Neuron (in vitro differentiated cells): ENCODE measurements around the gene FRMPD4.

Experiments
- H2AFZ ChIP-seq: one replicate; pipeline ENCODE4 v1.6.1; 2013; ENCODE audit warnings: low read depth, mild to moderate bottlenecking, inconsistent platforms, low read length, moderate library complexity
- H3K27me3 ChIP-seq: one replicate; pipeline ENCODE4 v1.6.1; 2013; ENCODE audit warnings: low read length; ENCODE audit not compliant: insufficient read depth
- H3K36me3 ChIP-seq: one replicate; pipeline ENCODE4 v1.6.1; 2013; ENCODE audit warnings: low read length; ENCODE audit not compliant: insufficient read depth
- H3K4me1 ChIP-seq: one replicate; pipeline ENCODE4 v1.6.1; 2013; ENCODE audit warnings: low read length; ENCODE audit not compliant: insufficient read depth
- H3K4me3 ChIP-seq: 2 replicates; pipeline ENCODE4 v1.5.1; 2013; ENCODE audit warnings: mild to moderate bottlenecking, low read length, moderate library complexity
- H3K9me3 ChIP-seq: one replicate; pipeline ENCODE4 v1.6.1; 2013; ENCODE audit warnings: low read length

The FRMPD4 gene

DNA sequence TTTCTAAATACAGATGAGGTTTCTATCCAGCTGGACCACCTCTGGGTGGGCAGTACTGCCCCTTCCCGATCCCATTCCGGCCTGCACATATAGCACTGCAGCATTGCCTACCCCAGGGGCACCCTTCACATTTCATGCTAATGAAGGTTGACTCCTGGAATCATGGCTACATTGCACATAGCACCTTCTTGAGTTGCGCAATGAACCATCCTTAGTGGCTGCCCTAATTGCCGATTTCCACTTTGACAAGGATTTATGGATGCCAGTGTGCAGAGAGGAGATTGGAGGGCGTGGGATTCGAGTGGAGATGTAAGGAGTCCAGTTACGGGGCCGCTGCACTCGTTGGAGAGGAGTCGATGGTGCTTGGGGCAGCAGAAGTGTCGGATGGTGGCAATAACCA, 229.0 kb downstream of the FRMPD4 start:
- no peak overlapping the region for H3K4me3 ChIP-seq
- no peaks in the 10 kb centered on the region for H3K4me1 ChIP-seq

DNA sequence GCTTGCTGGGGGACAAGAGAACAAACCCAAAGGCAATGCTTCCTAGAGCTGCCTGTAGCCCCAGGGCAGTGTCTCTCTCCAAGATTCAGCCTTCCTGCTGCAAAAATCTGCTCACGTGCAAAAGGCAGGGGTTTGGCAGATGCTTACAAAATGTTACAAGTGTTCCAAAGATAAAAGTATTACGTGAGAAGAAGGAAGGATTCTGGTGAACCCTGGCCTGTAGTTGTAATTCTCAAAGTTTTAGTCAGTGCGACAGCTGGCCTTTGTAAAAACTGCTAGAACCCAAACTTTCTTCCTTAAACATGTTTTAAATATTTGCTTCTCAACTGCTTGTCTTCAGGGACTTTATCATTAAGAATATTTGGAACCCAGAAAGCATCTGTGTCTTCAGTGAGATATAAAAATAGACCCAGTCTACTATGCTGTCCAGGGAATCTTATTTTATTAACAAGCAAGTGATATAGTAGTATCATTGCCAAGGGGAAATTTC, 232.3 kb downstream of the FRMPD4 start:
- no peak overlapping the region for H3K4me3 ChIP-seq

More for the DNA sequence above, 229.0 kb downstream of the FRMPD4 start:
- H3K27me3 ChIP-seq, result no peaks in the 10 kb centered on the region
- H3K9me3 ChIP-seq, result no peaks in the 10 kb centered on the region
- H3K36me3 ChIP-seq, result no peaks in the 10 kb centered on the region
- no peak overlapping the region for H2AFZ ChIP-seq

GRCh38 chrX:12372111-12372510, 233.8 kb downstream of the FRMPD4 start:
- Histone ChIP-seq H3K36me3 (no peaks in the 10 kb centered on the region), H3K9me3 (no peaks in the 10 kb centered on the region), H3K4me1 (no peaks in the 10 kb centered on the region), H2AFZ (no peak overlapping the region), H3K4me3 (no peak overlapping the region), H3K27me3 (peaks cover 7% of the 10 kb centered on the region)

More for the DNA sequence above, 232.3 kb downstream of the FRMPD4 start:
- H2AFZ ChIP-seq, result no peak overlapping the region
- no peaks in the 10 kb centered on the region for H3K4me1 ChIP-seq
- no peaks in the 10 kb centered on the region for H3K9me3 ChIP-seq
- no peaks in the 10 kb centered on the region for H3K36me3 ChIP-seq
- peaks cover 6% of the 10 kb centered on the region for H3K27me3 ChIP-seq

DNA sequence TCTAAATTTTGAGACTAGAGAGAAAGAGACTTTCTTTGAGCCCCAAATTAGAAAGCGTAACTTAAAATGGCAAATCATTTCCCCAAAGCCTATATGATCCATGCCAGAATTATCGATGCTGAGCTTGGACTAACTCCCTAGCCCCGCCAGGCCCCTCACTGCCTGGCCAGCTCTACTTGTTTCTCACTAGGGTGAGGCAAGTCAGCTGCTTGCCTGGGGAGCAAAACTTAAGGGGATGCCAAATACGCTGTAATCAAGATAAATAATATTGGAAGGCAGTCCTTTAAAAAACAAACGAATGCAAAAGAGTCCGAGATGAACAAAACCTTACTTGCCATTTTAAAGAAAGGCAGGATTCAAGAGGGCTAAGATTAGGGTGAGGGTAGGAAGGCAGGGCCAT, 236.0 kb downstream of the FRMPD4 start:
- H3K36me3 ChIP-seq, result no peaks in the 10 kb centered on the region
- no peaks in the 10 kb centered on the region for H3K4me1 ChIP-seq
- no peak overlapping the region for H2AFZ ChIP-seq
- peaks cover 7% of the 10 kb centered on the region for H3K27me3 ChIP-seq
- H3K9me3 ChIP-seq, result no peaks in the 10 kb centered on the region
- no peak overlapping the region for H3K4me3 ChIP-seq

DNA sequence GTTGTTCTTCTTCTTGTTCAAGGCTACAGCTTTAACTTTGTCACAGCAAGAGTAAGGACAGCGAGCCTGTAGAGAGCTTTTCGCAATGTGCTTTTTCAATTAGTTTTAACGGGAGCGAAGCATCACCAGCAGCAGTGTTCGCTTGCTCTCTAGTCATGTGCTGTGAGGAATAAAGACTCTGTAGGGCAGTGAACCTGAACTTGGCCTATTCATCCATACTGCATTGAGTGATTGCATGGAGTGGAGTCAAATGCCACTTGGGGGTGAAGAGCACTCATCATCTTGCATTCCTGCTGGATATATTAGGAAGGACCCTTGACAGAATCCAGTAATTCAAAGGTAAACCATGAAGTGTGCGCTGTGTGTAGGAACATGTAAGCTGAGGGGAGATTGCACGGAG, 240.0 kb downstream of the FRMPD4 start:
- peaks cover 7% of the 10 kb centered on the region for H3K27me3 ChIP-seq

GRCh38 chrX:12378706-12379105, 240.4 kb downstream of the FRMPD4 start:
- peaks cover 6% of the 10 kb centered on the region for H3K27me3 ChIP-seq

More for the DNA sequence above, 240.0 kb downstream of the FRMPD4 start:
- no peak overlapping the region for H2AFZ ChIP-seq
- H3K36me3 ChIP-seq, result no peaks in the 10 kb centered on the region
- H3K9me3 ChIP-seq, result no peaks in the 10 kb centered on the region
- H3K4me3 ChIP-seq, result no peak overlapping the region
- H3K4me1 ChIP-seq, result no peaks in the 10 kb centered on the region

DNA sequence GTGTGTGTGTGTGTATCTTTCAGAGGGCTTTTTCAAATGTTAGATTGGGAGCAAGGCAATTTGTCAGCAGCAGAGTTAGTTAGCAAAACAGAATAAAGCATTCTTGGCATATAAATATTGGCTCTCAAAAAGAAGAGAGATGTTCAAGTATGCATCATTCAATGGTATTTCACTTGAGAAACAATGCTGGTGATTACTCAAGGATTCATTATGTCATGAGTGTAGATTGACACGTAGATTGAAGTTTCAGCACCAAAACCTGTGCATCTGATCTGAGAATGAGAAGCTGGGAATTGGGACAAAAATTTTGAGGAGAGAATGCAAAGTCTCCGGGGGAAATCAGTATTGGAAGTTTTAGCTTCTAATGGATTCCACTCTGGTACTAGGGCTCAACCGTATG, 241.4 kb downstream of the FRMPD4 start:
- Histone ChIP-seq H3K4me3 (no peak overlapping the region), H3K9me3 (no peaks in the 10 kb centered on the region), H3K36me3 (no peaks in the 10 kb centered on the region), H3K27me3 (peaks cover 5% of the 10 kb centered on the region), H2AFZ (no peak overlapping the region), H3K4me1 (no peaks in the 10 kb centered on the region)

More at GRCh38 chrX:12378706-12379105, 240.4 kb downstream of the FRMPD4 start:
- no peaks in the 10 kb centered on the region for H3K36me3 ChIP-seq
- H3K4me3 ChIP-seq, result no peak overlapping the region
- no peaks in the 10 kb centered on the region for H3K4me1 ChIP-seq
- no peaks in the 10 kb centered on the region for H3K9me3 ChIP-seq
- H2AFZ ChIP-seq, result no peak overlapping the region

DNA sequence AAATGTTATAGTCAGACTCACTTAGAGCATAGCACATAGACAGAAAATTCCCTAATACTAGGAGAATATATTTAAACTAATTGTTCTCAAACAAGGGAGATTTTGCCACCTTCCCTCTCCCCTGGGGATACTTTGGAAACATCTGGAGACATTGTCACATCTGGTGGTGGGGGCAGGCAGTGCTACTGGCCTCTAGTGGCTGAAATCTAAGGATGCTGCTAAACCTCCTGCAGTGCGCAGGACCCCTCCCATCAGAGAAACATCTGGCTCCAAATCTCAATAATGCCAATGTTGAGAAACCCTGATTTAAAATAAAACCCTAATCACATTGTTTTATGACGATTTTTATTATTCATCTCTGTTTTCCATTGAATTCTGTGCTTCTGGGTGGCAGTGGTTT, 244.9 kb downstream of the FRMPD4 start:
- H3K4me1 ChIP-seq, result no peaks in the 10 kb centered on the region
- no peaks in the 10 kb centered on the region for H3K9me3 ChIP-seq
- no peaks in the 10 kb centered on the region for H3K36me3 ChIP-seq
- H2AFZ ChIP-seq, result no peak overlapping the region
- H3K4me3 ChIP-seq, result no peak overlapping the region
- no peaks in the 10 kb centered on the region for H3K27me3 ChIP-seq

DNA sequence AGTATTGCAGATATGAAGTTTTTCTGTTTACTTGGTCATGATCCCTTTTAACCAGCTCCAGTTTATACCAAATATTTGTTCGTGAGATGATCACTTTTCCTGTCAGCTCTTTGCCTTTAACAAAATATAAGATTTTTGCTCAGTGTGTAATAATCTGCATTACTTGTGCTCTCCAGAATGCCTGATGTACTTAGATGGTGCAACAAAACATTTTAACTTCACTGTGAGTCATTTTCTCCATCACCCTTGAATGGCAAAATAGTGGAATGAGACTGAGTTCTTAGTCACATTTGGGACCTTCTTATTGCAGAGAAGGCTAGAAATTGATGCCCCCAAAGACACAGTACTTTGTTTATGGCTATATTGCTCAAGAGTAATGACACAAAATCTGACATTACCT, 252.0 kb downstream of the FRMPD4 start:
- H3K9me3 ChIP-seq, result no peaks in the 10 kb centered on the region
- no peak overlapping the region for H3K4me3 ChIP-seq
- no peaks in the 10 kb centered on the region for H3K27me3 ChIP-seq
- H3K4me1 ChIP-seq, result no peaks in the 10 kb centered on the region
- no peak overlapping the region for H2AFZ ChIP-seq
- no peaks in the 10 kb centered on the region for H3K36me3 ChIP-seq

GRCh38 chrX:12396584-12396983, 258.3 kb downstream of the FRMPD4 start:
- no peaks in the 10 kb centered on the region for H3K36me3 ChIP-seq
- H2AFZ ChIP-seq, result no peak overlapping the region
- H3K27me3 ChIP-seq, result no peaks in the 10 kb centered on the region
- H3K4me1 ChIP-seq, result no peaks in the 10 kb centered on the region
- H3K9me3 ChIP-seq, result no peaks in the 10 kb centered on the region
- H3K4me3 ChIP-seq, result no peak overlapping the region

GRCh38 chrX:12400218-12400617, 261.9 kb downstream of the FRMPD4 start:
- Histone ChIP-seq H3K9me3 (no peaks in the 10 kb centered on the region), H3K27me3 (no peaks in the 10 kb centered on the region), H3K4me3 (no peak overlapping the region), H3K36me3 (no peaks in the 10 kb centered on the region), H2AFZ (no peak overlapping the region), H3K4me1 (no peaks in the 10 kb centered on the region)

DNA sequence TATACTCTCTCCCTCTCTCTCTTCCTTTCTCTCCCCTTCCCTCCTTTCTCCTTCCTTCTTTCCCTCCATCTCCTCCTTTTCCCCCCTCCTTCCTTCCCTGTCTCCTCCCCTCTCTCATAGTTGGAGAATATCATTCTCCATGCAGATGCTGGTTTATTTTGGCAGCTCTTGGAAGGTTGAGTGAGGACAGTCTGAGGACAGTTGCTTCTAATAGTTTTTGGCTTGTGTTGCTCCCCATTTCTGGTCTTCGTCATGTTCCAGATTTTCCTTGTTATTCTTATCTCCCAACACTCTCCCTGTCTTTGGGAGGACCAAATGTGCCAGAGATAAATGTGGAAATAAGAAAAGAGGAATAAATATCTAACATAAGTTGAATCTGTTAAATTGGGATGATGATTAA, 263.0 kb downstream of the FRMPD4 start:
- Histone ChIP-seq H3K4me1 (no peaks in the 10 kb centered on the region), H2AFZ (no peak overlapping the region)

DNA sequence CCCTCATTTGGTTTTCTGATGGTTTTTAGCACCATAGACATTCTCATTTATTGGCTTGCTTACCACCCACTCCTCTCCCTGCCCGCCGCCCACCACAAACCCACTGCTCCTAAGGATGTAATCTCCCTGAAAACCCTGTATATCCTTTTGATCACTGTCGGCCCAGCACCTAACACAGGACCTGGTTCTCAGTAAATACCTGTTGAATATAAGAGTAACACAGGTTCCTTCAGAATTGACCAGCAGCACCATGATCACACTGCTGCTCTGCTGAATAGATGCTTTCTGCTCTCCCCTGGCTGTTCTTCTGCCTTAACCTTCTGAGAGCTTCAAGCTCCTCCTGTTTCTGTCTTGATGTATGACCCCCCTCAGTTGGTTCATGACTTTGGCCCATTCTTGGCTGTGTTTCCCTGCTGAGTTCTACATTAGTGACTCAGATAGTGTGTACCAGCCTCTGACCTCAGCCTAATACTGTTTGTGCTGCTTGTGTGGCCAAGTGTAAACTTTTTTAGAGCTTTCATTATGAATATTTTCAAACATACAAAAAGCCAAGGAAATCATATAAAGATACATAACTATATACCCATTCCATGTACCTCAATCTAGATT, 265.3 kb downstream of the FRMPD4 start:
- Histone ChIP-seq H3K4me3 (no peak overlapping the region), H3K4me1 (no peaks in the 10 kb centered on the region), H3K27me3 (no peaks in the 10 kb centered on the region), H2AFZ (no peak overlapping the region), H3K9me3 (no peaks in the 10 kb centered on the region), H3K36me3 (no peaks in the 10 kb centered on the region)

More for the DNA sequence above, 263.0 kb downstream of the FRMPD4 start:
- Histone ChIP-seq H3K4me3 (no peak overlapping the region), H3K27me3 (no peaks in the 10 kb centered on the region), H3K9me3 (no peaks in the 10 kb centered on the region), H3K36me3 (no peaks in the 10 kb centered on the region)

- no peaks in the 10 kb centered on the region for H3K4me1 ChIP-seq
- H3K9me3 ChIP-seq, result no peaks in the 10 kb centered on the region
- H3K27me3 ChIP-seq, result no peaks in the 10 kb centered on the region
- H3K36me3 ChIP-seq, result no peaks in the 10 kb centered on the region
- H2AFZ ChIP-seq, result no peak overlapping the region
- no peak overlapping the region for H3K4me3 ChIP-seq
Measured at GRCh38 chrX:12405306-12405705, 267.0 kb downstream of the FRMPD4 start.
